Measurements from ENCODE around the gene CRACR2B.
A peak's percentile ranks its signal among the peaks of the same experiment; 100 is the strongest.

CRACR2B gene

DNA sequence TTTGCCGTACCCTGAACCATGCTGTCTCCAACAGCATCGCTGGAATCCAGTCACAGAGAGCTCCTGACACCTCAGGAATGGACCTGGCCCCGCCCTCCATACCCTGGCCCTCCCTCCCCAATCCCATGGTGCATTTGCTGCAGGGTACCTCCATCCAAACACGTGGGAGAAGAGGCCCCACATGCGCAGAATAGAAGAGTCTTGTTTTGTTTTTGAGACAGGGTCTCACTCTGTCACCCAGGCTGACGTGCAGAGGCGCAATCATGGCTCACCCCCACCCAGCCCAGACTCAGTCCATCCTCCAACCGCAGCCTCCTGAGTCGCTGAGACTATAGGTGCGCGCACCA is 11.3 kb upstream of the CRACR2B start:
- 83% methylated on average over 7 of the region's 11 CpGs for WGBS
- peak overlapping the region in 1 of 2 experiments; percentile 74 for H3K23ac ChIP-seq (ENCODE audit: low read length in 2 of 2)
- no peak overlapping the region for H3K4me2 ChIP-seq (ENCODE audit: low read length, poor library complexity, severe bottlenecking)
- no peak overlapping the region for H2BK120ac ChIP-seq (ENCODE audit: low read depth, low read length)
- peaks cover 36% of the 10 kb centered on the region for H3K4me1 ChIP-seq (ENCODE audit: control insufficient read depth, insufficient read depth, low read depth, low read length)
- H4K91ac ChIP-seq (ENCODE audit: low read length): no peak overlapping the region
- no peaks in the 10 kb centered on the region for H3K27me3 ChIP-seq (ENCODE audit: control insufficient read depth in 1 of 2, insufficient read depth in 1 of 2, low read length in 2 of 2)
- no peak overlapping the region for H3K4ac ChIP-seq (ENCODE audit: low read depth in 1 of 2, low read length in 2 of 2)
- no peak for DNase-seq
- peaks cover 26 to 52% of the 10 kb centered on the region in 2 experiments for H3K36me3 ChIP-seq (ENCODE audit: control insufficient read depth in 1 of 2, insufficient read depth in 2 of 2, low read depth in 1 of 2, low read length in 2 of 2)
- no peak overlapping the region for H2BK5ac ChIP-seq (ENCODE audit: low read depth, low read length, poor library complexity, severe bottlenecking)
- H2BK15ac ChIP-seq (ENCODE audit: low read depth, poor library complexity, severe bottlenecking): no peak overlapping the region
- H3K27ac ChIP-seq (ENCODE audit: low read length, poor library complexity, severe bottlenecking): no peak overlapping the region
- H3K4me3 ChIP-seq (ENCODE audit: insufficient read depth in 1 of 2, low read depth in 1 of 2, low read length in 2 of 2): no peak overlapping the region
- no peak overlapping the region for H3K14ac ChIP-seq (ENCODE audit: low read length in 2 of 2)
- no peak overlapping the region for H2AK5ac ChIP-seq (ENCODE audit: low read length, severe bottlenecking)
- H3K9ac ChIP-seq (ENCODE audit: low read length): no peak overlapping the region
- no peak overlapping the region for H4K8ac ChIP-seq (ENCODE audit: low read length)
- H3K79me1 ChIP-seq (replicated peaks; ENCODE audit: low read length, poor library complexity, severe bottlenecking): peaks cover 15% of the 10 kb centered on the region
- no peak overlapping the region for H2AFZ ChIP-seq (ENCODE audit: low read depth, low read length)
- no peaks in the 10 kb centered on the region for H3K9me3 ChIP-seq (ENCODE audit: control insufficient read depth, low read length)
- H2BK12ac ChIP-seq (ENCODE audit: low read length in 2 of 2): no peak overlapping the region
- H3K18ac ChIP-seq (ENCODE audit: low read depth in 1 of 2, low read length in 2 of 2): peak overlapping the region in 1 of 2 experiments; percentile 7

DNA sequence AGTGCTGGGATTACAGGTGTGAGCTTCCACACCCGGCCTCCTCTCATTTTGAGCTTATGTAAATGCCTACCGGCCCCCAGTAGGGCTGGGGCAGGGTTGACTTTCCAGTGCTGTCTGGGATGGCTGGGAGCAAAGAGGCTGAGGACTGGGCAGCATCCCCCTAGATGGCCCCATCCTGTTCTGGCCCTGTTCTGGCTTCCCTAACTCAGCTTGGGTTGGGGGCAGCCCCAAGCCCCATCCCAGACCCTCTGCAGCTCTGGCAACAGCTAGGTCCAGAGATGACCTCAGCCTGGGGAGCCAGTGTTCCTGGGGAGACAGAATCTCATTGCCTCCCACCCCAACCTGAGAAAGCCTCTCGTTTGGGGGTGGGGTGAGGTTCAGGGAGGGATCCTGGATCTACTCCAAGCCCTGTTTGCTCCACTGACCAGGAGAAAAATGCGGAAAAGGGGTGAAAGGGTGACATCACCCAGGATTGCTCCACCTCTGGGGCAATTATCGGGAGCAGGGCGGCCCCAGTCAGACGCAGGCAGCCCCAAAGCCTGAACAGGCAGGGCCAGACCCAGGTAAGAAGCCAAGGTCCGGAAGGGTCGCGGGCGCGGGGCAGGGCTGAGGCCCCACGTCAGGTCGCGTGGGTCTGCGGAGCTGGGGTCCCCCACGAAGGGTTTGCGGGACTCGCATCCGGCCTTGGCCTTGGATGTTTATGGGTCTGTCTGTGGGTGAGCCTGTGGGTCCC is 9.2 kb upstream of the CRACR2B start, which contains the start of gene PNPLA2:
Gene PNPLA2 (plus strand): TSS at position 519 of the 733 bp plus-strand sequence. CDS start 805 bp downstream, outside the sequence.
- Histone ChIP-seq H3K4me2 (ENCODE audit: low read length, poor library complexity, severe bottlenecking) (peak within 1 kb of the TSS; percentile 87), H3K4me3 (ENCODE audit: insufficient read depth in 1 of 2, low read depth in 1 of 2, low read length in 2 of 2) (peak within 1 kb of the TSS; percentile 93), H2BK12ac (ENCODE audit: low read length in 2 of 2) (peak within 1 kb of the TSS; percentile 18 to 91), H4K91ac (ENCODE audit: low read length) (peak within 1 kb of the TSS; percentile 94), H3K18ac (ENCODE audit: low read depth in 1 of 2, low read length in 2 of 2) (peak within 1 kb of the TSS; percentile 86 to 90), H3K36me3 (ENCODE audit: control insufficient read depth in 1 of 2, insufficient read depth in 2 of 2, low read depth in 1 of 2, low read length in 2 of 2) (peaks cover 12 to 47% of the 10 kb centered on the region in 2 experiments), H2AFZ (ENCODE audit: low read depth, low read length) (peak within 1 kb of the TSS; percentile 78), H3K27ac (ENCODE audit: low read length, poor library complexity, severe bottlenecking) (peak within 1 kb of the TSS; percentile 70), H2BK15ac (ENCODE audit: low read depth, poor library complexity, severe bottlenecking) (peak within 1 kb of the TSS; percentile 82), H2BK5ac (ENCODE audit: low read depth, low read length, poor library complexity, severe bottlenecking) (peak within 1 kb of the TSS; percentile 88), H3K27me3 (ENCODE audit: control insufficient read depth in 1 of 2, insufficient read depth in 1 of 2, low read length in 2 of 2) (no peaks in the 10 kb centered on the region), H3K9ac (ENCODE audit: low read length) (peak within 1 kb of the TSS; percentile 97), H3K23ac (ENCODE audit: low read length in 2 of 2) (peak within 1 kb of the TSS in 1 of 2 experiments; percentile 50), H3K79me1 (replicated peaks; ENCODE audit: low read length, poor library complexity, severe bottlenecking) (peaks cover 14% of the 10 kb centered on the region), H3K14ac (ENCODE audit: low read length in 2 of 2) (peak within 1 kb of the TSS; percentile 58 to 67), H4K8ac (ENCODE audit: low read length) (peak within 1 kb of the TSS; percentile 94), H3K4ac (ENCODE audit: low read depth in 1 of 2, low read length in 2 of 2) (peak within 1 kb of the TSS; percentile 42 to 91), H2BK120ac (ENCODE audit: low read depth, low read length) (peak within 1 kb of the TSS; percentile 82), H3K4me1 (ENCODE audit: control insufficient read depth, insufficient read depth, low read depth, low read length) (peaks cover 35% of the 10 kb centered on the region), H2AK5ac (ENCODE audit: low read length, severe bottlenecking) (peak within 1 kb of the TSS; percentile 90), H3K9me3 (ENCODE audit: control insufficient read depth, low read length) (no peaks in the 10 kb centered on the region)
- DNase-seq: no peak
- 57% methylated on average over 20 of the region's 20 CpGs for WGBS

GRCh38 chr11:819129-819931 is 8.4 kb upstream of the CRACR2B start:
- Histone ChIP-seq H2BK12ac (ENCODE audit: low read length in 2 of 2) (peak overlapping the region; percentile 18 to 91), H2BK5ac (ENCODE audit: low read depth, low read length, poor library complexity, severe bottlenecking) (peak overlapping the region; percentile 88), H3K27ac (ENCODE audit: low read length, poor library complexity, severe bottlenecking) (peak overlapping the region; percentile 70), H3K9ac (ENCODE audit: low read length) (peak overlapping the region; percentile 97), H3K27me3 (ENCODE audit: control insufficient read depth in 1 of 2, insufficient read depth in 1 of 2, low read length in 2 of 2) (no peaks in the 10 kb centered on the region), H3K4me1 (ENCODE audit: control insufficient read depth, insufficient read depth, low read depth, low read length) (peaks cover 35% of the 10 kb centered on the region), H3K79me1 (replicated peaks; ENCODE audit: low read length, poor library complexity, severe bottlenecking) (peaks cover 18% of the 10 kb centered on the region), H4K8ac (ENCODE audit: low read length) (peak overlapping the region; percentile 94), H3K18ac (ENCODE audit: low read depth in 1 of 2, low read length in 2 of 2) (peak overlapping the region; percentile 86 to 90), H3K9me3 (ENCODE audit: control insufficient read depth, low read length) (no peaks in the 10 kb centered on the region), H3K4me2 (ENCODE audit: low read length, poor library complexity, severe bottlenecking) (peak overlapping the region; percentile 87), H2BK15ac (ENCODE audit: low read depth, poor library complexity, severe bottlenecking) (peak overlapping the region; percentile 82), H3K14ac (ENCODE audit: low read length in 2 of 2) (peak overlapping the region; percentile 58 to 67), H2BK120ac (ENCODE audit: low read depth, low read length) (peak overlapping the region; percentile 82), H4K91ac (ENCODE audit: low read length) (peak overlapping the region; percentile 94), H3K36me3 (ENCODE audit: control insufficient read depth in 1 of 2, insufficient read depth in 2 of 2, low read depth in 1 of 2, low read length in 2 of 2) (peaks cover 11 to 48% of the 10 kb centered on the region in 2 experiments), H2AK5ac (ENCODE audit: low read length, severe bottlenecking) (peak overlapping the region; percentile 90), H3K4ac (ENCODE audit: low read depth in 1 of 2, low read length in 2 of 2) (peak overlapping the region; percentile 42 to 91), H2AFZ (ENCODE audit: low read depth, low read length) (peak overlapping the region; percentile 78), H3K23ac (ENCODE audit: low read length in 2 of 2) (peak overlapping the region in 1 of 2 experiments; percentile 50), H3K4me3 (ENCODE audit: insufficient read depth in 1 of 2, low read depth in 1 of 2, low read length in 2 of 2) (peak overlapping the region; percentile 93)
- 3% methylated on average over 77 of the region's 96 CpGs for WGBS
- DNase-seq: peak; percentile 86
